ENCODE results near the gene MAOB.
A peak's percentile ranks its signal among the peaks of the same experiment; 100 is the strongest.

The MAOB gene

DNA sequence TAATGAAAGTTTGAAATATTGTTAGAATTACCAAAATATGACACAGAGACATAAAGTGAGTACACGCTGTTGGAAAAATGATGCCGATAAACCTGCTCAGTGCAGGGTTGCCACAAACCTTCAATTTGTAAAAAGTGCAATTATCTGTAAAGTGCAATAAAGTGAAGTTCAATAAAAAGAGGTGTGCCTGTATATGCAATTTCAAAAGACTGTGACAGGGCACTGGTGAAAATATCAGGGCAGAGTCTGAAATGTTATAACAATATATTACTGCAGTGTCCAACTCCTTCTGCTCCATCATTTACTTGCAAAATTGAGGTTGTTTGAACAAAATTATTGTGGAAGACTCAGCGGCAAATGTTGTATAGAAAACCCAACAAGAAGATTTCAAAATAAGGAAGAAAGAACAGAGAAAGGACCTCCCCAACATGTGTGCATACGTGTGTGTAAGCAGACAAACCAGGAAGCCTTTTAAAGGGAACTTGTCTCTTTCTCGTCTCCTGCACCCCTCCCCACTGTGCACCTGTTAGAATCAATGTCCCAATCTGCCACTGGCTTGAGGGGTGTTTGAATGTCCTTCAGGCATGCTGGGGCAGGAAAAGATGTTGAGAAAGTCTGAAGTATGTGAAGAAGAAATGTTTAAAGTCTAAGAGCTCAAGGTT, 96.2 kb downstream of the MAOB start:
- DNase-seq (ENCODE audit: low read depth), result no peak

GRCh38 chrX:43758044-43758443, 124.2 kb downstream of the MAOB start:
- no peak for DNase-seq (ENCODE audit: low read depth)
- no peak for TF ChIP-seq CTCF (IDR thresholded peaks at IDR 0.05; ENCODE audit: low read depth, low read length, missing control alignments)
- H3K4me3 ChIP-seq (ENCODE audit: low read depth, low read length), result no peak overlapping the region

More for the DNA sequence above, 96.2 kb downstream of the MAOB start:
- no peak overlapping the region for H3K4me3 ChIP-seq (ENCODE audit: low read depth, low read length)
- TF ChIP-seq CTCF (IDR thresholded peaks at IDR 0.05; ENCODE audit: low read depth, low read length, missing control alignments), result no peak

DNA sequence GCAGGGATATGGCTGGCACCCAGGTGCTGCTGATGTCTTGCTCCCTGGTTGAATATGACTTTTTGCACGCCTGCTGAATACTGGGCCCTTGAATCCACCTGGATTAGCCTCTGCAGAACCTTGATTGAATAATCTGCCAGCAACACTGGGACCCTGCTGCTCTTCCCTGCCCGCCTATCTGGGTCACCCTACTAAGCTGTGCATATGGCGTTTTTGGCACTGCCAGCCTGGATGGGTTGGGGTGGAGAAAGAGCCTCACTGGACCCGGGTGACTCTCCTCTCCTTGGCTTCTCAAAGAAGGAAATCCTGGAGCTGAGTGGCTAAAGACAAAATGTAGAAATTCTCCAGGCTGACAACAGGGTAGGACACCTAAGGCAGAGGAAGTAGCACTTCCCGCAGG, 126.2 kb downstream of the MAOB start:
- no peak for DNase-seq (ENCODE audit: low read depth)
- no peak for TF ChIP-seq CTCF (IDR thresholded peaks at IDR 0.05; ENCODE audit: low read depth, low read length, missing control alignments)
- H3K4me3 ChIP-seq (ENCODE audit: low read depth, low read length), result no peak overlapping the region

- DNase-seq (ENCODE audit: low read depth), result no peak
- TF ChIP-seq CTCF (IDR thresholded peaks at IDR 0.05; ENCODE audit: low read depth, low read length, missing control alignments), result no peak
- H3K4me3 ChIP-seq (ENCODE audit: low read depth, low read length), result no peak overlapping the region
These were observed 128.6 kb downstream of the MAOB start for GRCh38 chrX:43753637-43754036.

DNA sequence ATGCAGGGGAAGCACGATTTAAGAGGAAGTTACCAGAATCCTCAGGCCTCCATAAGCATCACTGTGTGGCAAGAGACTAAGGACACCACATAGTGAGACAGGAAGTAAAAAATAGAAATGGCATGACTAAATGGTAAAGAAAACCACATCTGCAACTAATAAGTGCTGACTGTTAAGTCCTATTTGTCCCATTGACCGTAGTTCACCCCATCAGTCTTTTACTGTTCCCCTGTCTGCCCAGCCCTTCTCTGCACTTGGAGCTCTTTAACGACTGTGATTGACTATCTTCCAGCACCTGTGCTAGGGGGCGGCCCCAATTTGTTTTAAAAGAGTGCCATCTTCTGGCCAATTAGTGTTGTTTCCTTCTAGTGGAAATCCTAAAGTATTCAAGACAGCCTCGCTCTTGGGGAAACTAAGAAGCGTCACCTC, 132.0 kb downstream of the MAOB start:
- DNase-seq (ENCODE audit: low read depth), result peak; percentile 0
- H3K4me3 ChIP-seq (ENCODE audit: low read depth, low read length), result no peak overlapping the region
- peak; percentile 32 for TF ChIP-seq CTCF (IDR thresholded peaks at IDR 0.05; ENCODE audit: low read depth, low read length, missing control alignments)

- no peak for DNase-seq (ENCODE audit: low read depth)
- no peak for TF ChIP-seq CTCF (IDR thresholded peaks at IDR 0.05; ENCODE audit: low read depth, low read length, missing control alignments)
- H3K4me3 ChIP-seq (ENCODE audit: low read depth, low read length), result no peak overlapping the region
These were observed 134.8 kb downstream of the MAOB start for GRCh38 chrX:43747476-43747875.
